ENCODE measurements around the gene GPA33. TPM values are rescaled to one million over a fixed set of nuclear protein-coding genes. Genes with fewer than 3 reads are reported as not detected.

GPA33 gene
- total RNA-seq, 1 experiment from 2014 or later: not detected

- Histone ChIP-seq H3K4me1 (replicated peaks; ENCODE audit: insufficient read depth) (no peaks in the 10 kb centered on the region), H3K9me2 (ENCODE audit: insufficient read depth) (no peaks in the 10 kb centered on the region), H3K27ac (no peak overlapping the region), H3K27me3 (ENCODE audit: insufficient read depth, low read depth) (no peaks in the 10 kb centered on the region), H3K4me2 (no peak overlapping the region), H3K36me3 (ENCODE audit: low read depth) (no peaks in the 10 kb centered on the region; the same call in 1 of the 2 replicates), H3K4me3 (no peak overlapping the region), H3F3A (ENCODE audit: insufficient read depth, low read depth) (no peaks in the 10 kb centered on the region), H4K20me1 (ENCODE audit: insufficient read depth) (no peaks in the 10 kb centered on the region), H3K9me3 (ENCODE audit: insufficient read depth, low read depth) (no peaks in the 10 kb centered on the region), H3K79me2 (ENCODE audit: low read depth) (no peaks in the 10 kb centered on the region), H2AFZ (no peak overlapping the region)
- CTCF ChIA-PET: no interaction called here
- intact Hi-C loops (cut with micrococcal nuclease; ENCODE audit: unreplicated experiment): no loop called here
- no TSS peak for BruUV-seq (replicated peaks)
- no peak for TF ChIP-seq EZH2 (IDR thresholded peaks at IDR 0.05; ENCODE audit: low read depth)
- TF ChIP-seq CTCF (conservative IDR thresholded peaks at IDR 0.05): no peak
- POLR2A ChIA-PET (ENCODE audit: unreplicated experiment): interaction anchor here (0.6 kb wide), 1 partner anchor 137 kb away, joined by 3 read pairs; no protein-coding TSS in a partner anchor
- DNase-seq: no peak
Observed at GRCh38 chr1:167071286-167071685, 18.9 kb downstream of the GPA33 start.

- Histone ChIP-seq H3K4me3 (no peak overlapping the region), H3K9me2 (ENCODE audit: insufficient read depth) (no peaks in the 10 kb centered on the region), H3K36me3 (ENCODE audit: low read depth) (no peaks in the 10 kb centered on the region), H3K27me3 (ENCODE audit: insufficient read depth, low read depth) (no peaks in the 10 kb centered on the region), H3F3A (ENCODE audit: insufficient read depth, low read depth) (no peaks in the 10 kb centered on the region), H3K27ac (no peak overlapping the region), H2AFZ (no peak overlapping the region), H3K4me1 (replicated peaks; ENCODE audit: insufficient read depth) (no peaks in the 10 kb centered on the region), H3K9me3 (ENCODE audit: insufficient read depth, low read depth) (no peaks in the 10 kb centered on the region), H3K4me2 (no peak overlapping the region), H3K79me2 (ENCODE audit: low read depth) (no peaks in the 10 kb centered on the region), H4K20me1 (ENCODE audit: insufficient read depth) (no peaks in the 10 kb centered on the region)
- DNase-seq: no peak
- CTCF ChIA-PET: interaction anchor here (0.5 to 0.6 kb wide), 2 partner anchors 152 to 330 kb away, joined by 3 to 10 read pairs; partner anchors contain the start of gene POU2F1
- BruUV-seq (replicated peaks): no TSS peak
- POLR2A ChIA-PET (ENCODE audit: unreplicated experiment): interaction anchor here (0.6 kb wide), 1 partner anchor 56 kb away, joined by 4 read pairs; no protein-coding TSS in a partner anchor
- no peak for TF ChIP-seq EZH2 (IDR thresholded peaks at IDR 0.05; ENCODE audit: low read depth)
- intact Hi-C loops (cut with micrococcal nuclease; ENCODE audit: unreplicated experiment): loop anchor here (5.0 kb wide), 4 partner anchors 39 to 464 kb away; no protein-coding TSS in a partner anchor
Observed at GRCh38 chr1:167068761-167069160, 21.4 kb downstream of the GPA33 start.

- BruUV-seq (replicated peaks): no TSS peak
- CTCF ChIA-PET: no interaction called here
Observed at GRCh38 chr1:167067904-167068303, 22.3 kb downstream of the GPA33 start.

More at GRCh38 chr1:167067904-167068303, 22.3 kb downstream of the GPA33 start:
- DNase-seq: no peak
- Histone ChIP-seq H3K27me3 (ENCODE audit: insufficient read depth, low read depth) (no peaks in the 10 kb centered on the region), H3K4me1 (replicated peaks; ENCODE audit: insufficient read depth) (no peaks in the 10 kb centered on the region), H3K9me2 (ENCODE audit: insufficient read depth) (no peaks in the 10 kb centered on the region), H3K36me3 (ENCODE audit: low read depth) (no peaks in the 10 kb centered on the region), H3F3A (ENCODE audit: insufficient read depth, low read depth) (no peaks in the 10 kb centered on the region), H3K4me3 (no peak overlapping the region), H3K79me2 (ENCODE audit: low read depth) (no peaks in the 10 kb centered on the region), H2AFZ (no peak overlapping the region), H4K20me1 (ENCODE audit: insufficient read depth) (no peaks in the 10 kb centered on the region), H3K9me3 (ENCODE audit: insufficient read depth, low read depth) (no peaks in the 10 kb centered on the region), H3K27ac (no peak overlapping the region), H3K4me2 (no peak overlapping the region)
- POLR2A ChIA-PET (ENCODE audit: unreplicated experiment): no interaction called here
- intact Hi-C loops (cut with micrococcal nuclease; ENCODE audit: unreplicated experiment): loop anchor here (5.0 kb wide), 4 partner anchors 39 to 464 kb away; no protein-coding TSS in a partner anchor
- no peak for TF ChIP-seq EZH2 (IDR thresholded peaks at IDR 0.05; ENCODE audit: low read depth)
- no peak for TF ChIP-seq CTCF (conservative IDR thresholded peaks at IDR 0.05)
